HFFc6 (cell line): Measurements from ENCODE around the gene DAD1. TPM values are rescaled to one million over a fixed set of nuclear protein-coding genes. Genes with fewer than 3 reads are reported as not detected.

Experiments
- DNase-seq: peaks from one replicate; pipeline ENCODE4 v3.0.0-alpha.2; 2018
- H3K27ac Mint-ChIP-seq: 2 replicates; pipeline ENCODE4 v1.8.0; 2020; ENCODE audit warnings: mild to moderate bottlenecking, mixed read lengths
- H3K27me3 Mint-ChIP-seq: 2 replicates; pipeline ENCODE4 v1.8.0; 2021; ENCODE audit warnings: mild to moderate bottlenecking, moderate library complexity, mixed read lengths; ENCODE audit not compliant: insufficient read depth
- H3K36me3 Mint-ChIP-seq: 2 replicates; pipeline ENCODE4 v1.8.0; 2021; ENCODE audit warnings: low read depth, mixed read lengths
- H3K4me1 Mint-ChIP-seq: 2 replicates; pipeline ENCODE4 v1.8.0; 2020; ENCODE audit warnings: low read depth, mixed read lengths
- H3K4me3 Mint-ChIP-seq: 2 replicates; pipeline ENCODE4 v1.8.0; 2020; ENCODE audit warnings: mild to moderate bottlenecking, moderate library complexity, mixed read lengths
- H3K9me3 Mint-ChIP-seq: 2 replicates; pipeline ENCODE4 v1.8.0; 2020; ENCODE audit warnings: mild to moderate bottlenecking, mixed read lengths
- total RNA-seq, 6 experiments: library from RNA; stranded (reverse); fragmentation: NEBNext Ultra II Directional; extraction: Animal tissue kit (Norgen Biotek cat#: 25700); gene quantifications; 2 replicates in 1 of 6; 3 replicates in 5 of 6; pipeline ENCODE4 v1.2.3, GENCODE V29; 2021
- TF ChIP-seq, protein P1 (sequence below): fragments of 200-600 bp; sonication (generic); IDR thresholded peaks from 2 replicates; pipeline ENCODE4 v1.5.0; 2021; ENCODE audit warnings: antibody characterized with exemption, mild to moderate bottlenecking

DAD1 gene
- total RNA-seq, 6 experiments from 2014 or later = 292 to 311 (median 302) TPM

DNA sequence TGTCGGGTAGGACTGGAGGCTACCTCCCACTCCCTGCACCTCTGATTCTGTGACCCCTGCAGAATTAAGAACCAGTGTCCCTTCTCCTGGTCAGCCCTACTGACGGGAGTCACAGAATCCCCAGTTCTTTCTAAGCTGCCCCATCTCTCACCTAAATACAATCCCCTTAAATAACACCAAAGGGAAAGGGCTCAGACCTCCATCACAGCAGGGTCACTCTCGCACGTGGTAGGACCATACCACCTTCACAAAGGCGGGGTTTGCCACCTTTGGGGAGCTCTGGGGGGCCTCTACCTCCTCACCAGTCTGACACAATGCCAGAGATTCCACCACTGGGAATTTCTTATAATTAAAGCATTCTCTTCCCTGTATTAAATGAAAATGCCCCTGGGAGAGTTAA is 35.6 kb downstream of the DAD1 start:
- H3K9me3 Mint-ChIP-seq = no peaks in the 10 kb centered on the region
- H3K4me1 Mint-ChIP-seq = peaks cover 54% of the 10 kb centered on the region
- H3K27ac Mint-ChIP-seq = no peak overlapping the region
- peaks cover 2% of the 10 kb centered on the region; the same call in 1 of the 2 replicates for H3K27me3 Mint-ChIP-seq
- no peak overlapping the region for H3K4me3 Mint-ChIP-seq
- no peaks in the 10 kb centered on the region for H3K36me3 Mint-ChIP-seq
- TF ChIP-seq, protein P1, sequence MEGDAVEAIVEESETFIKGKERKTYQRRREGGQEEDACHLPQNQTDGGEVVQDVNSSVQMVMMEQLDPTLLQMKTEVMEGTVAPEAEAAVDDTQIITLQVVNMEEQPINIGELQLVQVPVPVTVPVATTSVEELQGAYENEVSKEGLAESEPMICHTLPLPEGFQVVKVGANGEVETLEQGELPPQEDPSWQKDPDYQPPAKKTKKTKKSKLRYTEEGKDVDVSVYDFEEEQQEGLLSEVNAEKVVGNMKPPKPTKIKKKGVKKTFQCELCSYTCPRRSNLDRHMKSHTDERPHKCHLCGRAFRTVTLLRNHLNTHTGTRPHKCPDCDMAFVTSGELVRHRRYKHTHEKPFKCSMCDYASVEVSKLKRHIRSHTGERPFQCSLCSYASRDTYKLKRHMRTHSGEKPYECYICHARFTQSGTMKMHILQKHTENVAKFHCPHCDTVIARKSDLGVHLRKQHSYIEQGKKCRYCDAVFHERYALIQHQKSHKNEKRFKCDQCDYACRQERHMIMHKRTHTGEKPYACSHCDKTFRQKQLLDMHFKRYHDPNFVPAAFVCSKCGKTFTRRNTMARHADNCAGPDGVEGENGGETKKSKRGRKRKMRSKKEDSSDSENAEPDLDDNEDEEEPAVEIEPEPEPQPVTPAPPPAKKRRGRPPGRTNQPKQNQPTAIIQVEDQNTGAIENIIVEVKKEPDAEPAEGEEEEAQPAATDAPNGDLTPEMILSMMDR = no peak
- DNase-seq = no peak

GRCh38 chr14:22552827-22553076 is 36.3 kb downstream of the DAD1 start:
- DNase-seq = no peak

GRCh38 chr14:22552001-22552826 is 36.8 kb downstream of the DAD1 start:
- H3K4me1 Mint-ChIP-seq = peaks cover 61% of the 10 kb centered on the region
- H3K27me3 Mint-ChIP-seq = peaks cover 2% of the 10 kb centered on the region; the same call in 1 of the 2 replicates
- no peak overlapping the region for H3K4me3 Mint-ChIP-seq

More at GRCh38 chr14:22552827-22553076, 36.3 kb downstream of the DAD1 start:
- no peaks in the 10 kb centered on the region for H3K9me3 Mint-ChIP-seq
- peaks cover 2% of the 10 kb centered on the region; the same call in 1 of the 2 replicates for H3K27me3 Mint-ChIP-seq
- H3K36me3 Mint-ChIP-seq = no peaks in the 10 kb centered on the region
- peaks cover 60% of the 10 kb centered on the region for H3K4me1 Mint-ChIP-seq
- no peak overlapping the region for H3K27ac Mint-ChIP-seq
- TF ChIP-seq, protein P1 = no peak
- H3K4me3 Mint-ChIP-seq = no peak overlapping the region

DNA sequence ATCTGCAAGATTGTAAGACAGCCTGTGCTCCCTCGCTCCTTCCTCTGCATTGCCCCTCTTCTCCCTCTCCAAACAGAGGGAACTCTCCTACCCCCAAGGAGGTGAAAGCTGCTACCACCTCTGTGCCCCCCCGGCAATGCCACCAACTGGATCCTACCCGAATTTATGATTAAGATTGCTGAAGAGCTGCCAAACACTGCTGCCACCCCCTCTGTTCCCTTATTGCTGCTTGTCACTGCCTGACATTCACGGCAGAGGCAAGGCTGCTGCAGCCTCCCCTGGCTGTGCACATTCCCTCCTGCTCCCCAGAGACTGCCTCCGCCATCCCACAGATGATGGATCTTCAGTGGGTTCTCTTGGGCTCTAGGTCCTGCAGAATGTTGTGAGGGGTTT is 37.4 kb downstream of the DAD1 start:
- H3K27ac Mint-ChIP-seq = no peak overlapping the region
- H3K27me3 Mint-ChIP-seq = peaks cover 2% of the 10 kb centered on the region; the same call in 1 of the 2 replicates
- H3K36me3 Mint-ChIP-seq = no peaks in the 10 kb centered on the region
- peaks cover 61% of the 10 kb centered on the region for H3K4me1 Mint-ChIP-seq
- no peak overlapping the region for H3K4me3 Mint-ChIP-seq
- H3K9me3 Mint-ChIP-seq = no peaks in the 10 kb centered on the region
- TF ChIP-seq, protein P1 = no peak
- no peak for DNase-seq

More at GRCh38 chr14:22552001-22552826, 36.8 kb downstream of the DAD1 start:
- TF ChIP-seq, protein P1 = no peak
- no peaks in the 10 kb centered on the region for H3K36me3 Mint-ChIP-seq
- H3K9me3 Mint-ChIP-seq = no peaks in the 10 kb centered on the region
- DNase-seq = no peak
- H3K27ac Mint-ChIP-seq = no peak overlapping the region

GRCh38 chr14:22549981-22550673 is 38.9 kb downstream of the DAD1 start:
- Mint-ChIP-seq H3K36me3 (no peaks in the 10 kb centered on the region), H3K4me3 (no peak overlapping the region), H3K9me3 (no peaks in the 10 kb centered on the region), H3K4me1 (peaks cover 61% of the 10 kb centered on the region), H3K27ac (no peak overlapping the region; the same call in 1 of the 2 replicates), H3K27me3 (peaks cover 2% of the 10 kb centered on the region; the same call in 1 of the 2 replicates)
- TF ChIP-seq, protein P1 = no peak
- no peak for DNase-seq
